HepG2 (cell line): ENCODE measurements around the gene ZNF575. TPM values are rescaled to one million over a fixed set of nuclear protein-coding genes. Genes with fewer than 3 reads are reported as not detected.
A peak's percentile ranks its signal among the peaks of the same experiment; 100 is the strongest.

ENCODE experiments used
- BCL3 ChIP-seq: sonication (generic); formaldehyde crosslinking; IDR thresholded peaks from 2 replicates; pipeline ENCODE4 v1.5.1; 2020; ENCODE audit warnings: mild to moderate bottlenecking, missing genetic modification reagents, moderate library complexity
- BCLAF1 ChIP-seq: fragments of 450-650 bp; IDR thresholded peaks from 2 replicates; pipeline ENCODE4 v1.6.1; 2017; ENCODE audit warnings: mild to moderate bottlenecking
- CREB1 ChIP-seq, 2 experiments: fragments of 450-650 bp in 1 of 2; IDR thresholded peaks; 2 replicates each; pipeline ENCODE4 v1.6.1; 2016 to 2017; ENCODE audit warnings: control low read depth in 1 of 2, mild to moderate bottlenecking in 1 of 2, missing compliant biosample characterization in 1 of 2, missing genetic modification characterization in 1 of 2
- E2F5 ChIP-seq: sonication (generic); formaldehyde crosslinking; conservative IDR thresholded peaks from 2 replicates; pipeline ENCODE4 v1.4.0; 2020; ENCODE audit warnings: missing genetic modification reagents
- ETV5 ChIP-seq: IDR thresholded peaks from 2 replicates; pipeline ENCODE4 v1.6.1; 2018; ENCODE audit warnings: missing biosample characterization, missing genetic modification reagents, inconsistent platforms, borderline replicate concordance
- FOXA1 ChIP-seq, 2 experiments: fragments of 450-650 bp in 1 of 2; sonication (generic) in 1 of 2; formaldehyde crosslinking in 1 of 2; IDR thresholded peaks; 2 replicates each; pipeline versions ENCODE4 v1.4.0 to v1.6.1; 2016 to 2020; ENCODE audit warnings: missing genetic modification reagents in 1 of 2
- GABPA ChIP-seq, 2 experiments: IDR thresholded peaks; 2 replicates each; pipeline ENCODE4 v1.6.1; 2011 to 2016; ENCODE audit warnings: low read depth in 2 of 2, low read length in 1 of 2, missing biosample characterization in 1 of 2, missing genetic modification characterization in 1 of 2
- KLF6 ChIP-seq: IDR thresholded peaks from 2 replicates; pipeline ENCODE4 v1.8.0; 2016; ENCODE audit warnings: missing biosample characterization, missing genetic modification reagents
- LBX2 ChIP-seq: sonication (generic); formaldehyde crosslinking; IDR thresholded peaks from 2 replicates; pipeline ENCODE4 v1.5.0; 2020; ENCODE audit warnings: missing genetic modification reagents, mild to moderate bottlenecking, borderline replicate concordance
- NCOR1 ChIP-seq: fragments of 200-600 bp; sonication (generic); IDR thresholded peaks from 2 replicates; pipeline ENCODE4 v1.7.0; 2017; ENCODE audit warnings: antibody characterized with exemption, low read length, borderline replicate concordance
- NFYB ChIP-seq: sonication (generic); formaldehyde crosslinking; IDR thresholded peaks from 2 replicates; pipeline ENCODE4 v1.4.0; 2020; ENCODE audit warnings: missing genetic modification reagents
- POGK ChIP-seq: sonication (generic); formaldehyde crosslinking; conservative IDR thresholded peaks from 2 replicates; pipeline ENCODE4 v1.8.0; 2022; ENCODE audit warnings: mild to moderate bottlenecking, moderate library complexity, missing genetic modification reagents
- RFX3 ChIP-seq: IDR thresholded peaks from 2 replicates; pipeline ENCODE4 v1.6.1; 2016; ENCODE audit warnings: missing biosample characterization, missing genetic modification reagents
- ZC3H4 ChIP-seq: sonication (generic); formaldehyde crosslinking; IDR thresholded peaks from 2 replicates; pipeline ENCODE4 v1.4.0; 2020; ENCODE audit warnings: missing genetic modification reagents, borderline replicate concordance
- ZNF121 ChIP-seq: sonication (generic); formaldehyde crosslinking; IDR thresholded peaks from 2 replicates; pipeline ENCODE4 v1.5.0; 2020; ENCODE audit warnings: mild to moderate bottlenecking, missing genetic modification reagents
- ZNF205 ChIP-seq: IDR thresholded peaks from 2 replicates; pipeline ENCODE4 v1.6.1; 2018; ENCODE audit warnings: missing biosample characterization, missing genetic modification reagents
- ZNF639 ChIP-seq: conservative IDR thresholded peaks from 2 replicates; pipeline ENCODE4 v1.6.1; 2018; ENCODE audit warnings: missing genetic modification reagents
- polyA plus RNA-seq, 8 experiments: library from polyadenylated mRNA; depleted of rRNA in 3 of 8; stranded (reverse) in 7 of 8; unstranded in 1 of 8; fragments of >200 nt; fragmentation: Illumina TruSeq in 4 of 8; extraction: Trizol in 4 of 8; gene quantifications; 2 replicates each; pipeline versions ENCODE4 v1.2.1 to v1.2.3, GENCODE V29; 2011 to 2016; ENCODE audit warnings: low read depth in 4 of 8, missing spikeins in 1 of 8, mixed read lengths in 1 of 8; ENCODE audit not compliant: insufficient read depth in 1 of 8
- total RNA-seq, 5 experiments: library from RNA; depleted of rRNA; stranded (reverse); fragments of >200 nt; fragmentation: Illumina TruSeq; extraction: Trizol; gene quantifications; 2 replicates each; pipeline ENCODE4 v1.2.3, GENCODE V29; 2016; ENCODE audit warnings: low read depth in 1 of 5

Gene ZNF575
- total and polyA plus RNA-seq, 2 of the 13 experiments (the other 11 are each of a cell fraction or from before 2014, with no cell fraction given) = 0.17 to 0.27 TPM

GRCh38 chr19:43526884-43527859 is 5.8 kb upstream of the ZNF575 start, which contains the start of gene ETHE1 (continued):
- peak; percentile 87 for TF ChIP-seq POGK (CRISPR knock-in tag)
- no peak for TF ChIP-seq GABPA (IDR thresholded peaks at IDR 0.05; ENCODE audit: low read depth, low read length)
- no peak for TF ChIP-seq GABPA (CRISPR knock-in tag; IDR thresholded peaks at IDR 0.05; ENCODE audit: low read depth)
- no peak for TF ChIP-seq LBX2
- TF ChIP-seq ZNF121 (CRISPR knock-in tag) = no peak
- TF ChIP-seq ZNF639 (CRISPR knock-in tag) = no peak
- TF ChIP-seq E2F5 (CRISPR knock-in tag) = no peak; the same call in 1 of the 2 replicates
- TF ChIP-seq RFX3 (CRISPR knock-in tag) = no peak
- no peak for TF ChIP-seq BCLAF1
- no peak for TF ChIP-seq FOXA1 (IDR thresholded peaks at IDR 0.05)
- TF ChIP-seq FOXA1 (CRISPR knock-in tag; IDR thresholded peaks at IDR 0.05) = no peak
- peak; percentile 58; the same call in 1 of the 2 replicates for TF ChIP-seq ETV5 (CRISPR knock-in tag)
- TF ChIP-seq BCL3 (CRISPR knock-in tag) = no peak; the same call in 1 of the 2 replicates
- TF ChIP-seq ZNF205 = no peak
- TF ChIP-seq NCOR1 = no peak
- TF ChIP-seq ZC3H4 (CRISPR knock-in tag) = no peak
- no peak for TF ChIP-seq NFYB (CRISPR knock-in tag)
- TF ChIP-seq CREB1 (IDR thresholded peaks at IDR 0.05) = no peak
- TF ChIP-seq CREB1 (CRISPR knock-in tag; IDR thresholded peaks at IDR 0.05) = no peak
- peak; percentile 50; the same call in 1 of the 2 replicates for TF ChIP-seq KLF6 (CRISPR knock-in tag)
